Neural cell (in vitro differentiated cells): ENCODE results near the gene THEM5. TPM values are rescaled to one million over a fixed set of nuclear protein-coding genes. Genes with fewer than 3 reads are reported as not detected.

Experiments
- H2AFZ ChIP-seq: fragments of 200-600, 300-800 bp; sonication (generic), shearing (Covaris generic); 2 replicates; pipeline ENCODE4 v1.6.0; 2014; ENCODE audit warnings: low read depth, mild to moderate bottlenecking, antibody characterized with exemption, low read length, moderate library complexity
- H3F3A ChIP-seq: fragments of 200-600 bp; shearing (Covaris generic); 2 replicates; pipeline ENCODE4 v1.6.1; 2016; ENCODE audit warnings: mild to moderate bottlenecking, moderate library complexity, mixed read lengths, antibody characterized with exemption, low read length; ENCODE audit not compliant: insufficient read depth, poor library complexity, severe bottlenecking
- H3K27ac ChIP-seq: fragments of 200-600, 300-800 bp; sonication (generic), shearing (Covaris generic); 2 replicates; pipeline ENCODE4 v1.5.1; 2014; ENCODE audit warnings: mild to moderate bottlenecking, low read length, moderate library complexity
- H3K27me3 ChIP-seq: fragments of 300-800, 200-600 bp; sonication (generic), shearing (Covaris generic); 2 replicates; pipeline ENCODE4 v1.6.0; 2014; ENCODE audit warnings: mild to moderate bottlenecking, low read depth, low read length, moderate library complexity; ENCODE audit not compliant: insufficient read depth
- H3K36me3 ChIP-seq: fragments of 300-800, 200-600 bp; sonication (generic), shearing (Covaris generic); 2 replicates; pipeline ENCODE4 v1.5.1; 2014; ENCODE audit warnings: mild to moderate bottlenecking, antibody characterized with exemption, low read length, moderate library complexity; ENCODE audit not compliant: insufficient read depth
- H3K4me2 ChIP-seq: fragments of 300-800, 200-600 bp; sonication (generic), shearing (Covaris generic); 2 replicates; pipeline ENCODE4 v1.6.0; 2014; ENCODE audit warnings: mild to moderate bottlenecking, low read length
- H3K4me3 ChIP-seq: fragments of 300-800, 200-600 bp; sonication (generic), shearing (Covaris generic); 2 replicates; pipeline ENCODE4 v1.5.1; 2014; ENCODE audit warnings: mild to moderate bottlenecking, low read length, moderate library complexity
- H3K79me2 ChIP-seq: fragments of 200-600 bp; shearing (Covaris generic); replicated peaks from 2 replicates; pipeline ENCODE4 v1.6.0; 2014; ENCODE audit warnings: mild to moderate bottlenecking, low read length, moderate library complexity; ENCODE audit not compliant: insufficient read depth
- H3K9ac ChIP-seq: fragments of 300-800, 200-600 bp; sonication (generic), shearing (Covaris generic); 2 replicates; pipeline ENCODE4 v1.6.1; 2016; ENCODE audit warnings: mild to moderate bottlenecking, low read length, mixed read lengths
- H3K9me2 ChIP-seq: fragments of 200-600 bp; shearing (Covaris generic); 2 replicates; pipeline ENCODE4 v1.6.1; 2016; ENCODE audit warnings: mild to moderate bottlenecking, low read length, mixed read lengths; ENCODE audit not compliant: insufficient read depth
- H3K9me3 ChIP-seq: fragments of 200-600, 300-800 bp; sonication (generic), shearing (Covaris generic); 2 replicates; pipeline ENCODE4 v1.6.1; 2016; ENCODE audit warnings: mild to moderate bottlenecking, mixed run types, low read length, moderate library complexity, mixed read lengths
- H4K20me1 ChIP-seq: fragments of 200-600 bp; shearing (Covaris generic); 2 replicates; pipeline ENCODE4 v1.6.1; 2016; ENCODE audit warnings: mild to moderate bottlenecking, mixed run types; ENCODE audit not compliant: insufficient read depth
- CTCF ChIP-seq: fragments of 450-650 bp; IDR thresholded peaks from 2 replicates; pipeline ENCODE4 v1.5.1; 2014; ENCODE audit warnings: antibody characterized with exemption, mild to moderate bottlenecking, moderate library complexity; ENCODE audit not compliant: poor library complexity, severe bottlenecking
- EP300 ChIP-seq: fragments of 450-650 bp; conservative IDR thresholded peaks from 2 replicates; pipeline ENCODE4 v1.6.1; 2014; ENCODE audit warnings: antibody characterized with exemption, mild to moderate bottlenecking, moderate library complexity; ENCODE audit not compliant: poor library complexity, severe bottlenecking
- EZH2 ChIP-seq: fragments of 200-600, 300-800 bp; shearing (Covaris generic), sonication (generic); IDR thresholded peaks from 2 replicates; pipeline ENCODE4 v1.6.1; 2014; ENCODE audit warnings: antibody characterized with exemption, low read length, borderline replicate concordance, mild to moderate bottlenecking; ENCODE audit not compliant: insufficient read depth, poor library complexity, severe bottlenecking
- MXI1 ChIP-seq: fragments of 450-650 bp; conservative IDR thresholded peaks from 2 replicates; pipeline ENCODE4 v1.6.1; 2014; ENCODE audit warnings: antibody characterized with exemption, mild to moderate bottlenecking; ENCODE audit not compliant: poor library complexity, severe bottlenecking
- POLR2AphosphoS5 ChIP-seq: IDR thresholded peaks from 2 replicates; pipeline ENCODE4 v1.6.1; 2012
- RAD21 ChIP-seq: fragments of 450-650 bp; conservative IDR thresholded peaks from 2 replicates; pipeline ENCODE4 v1.6.1; 2014; ENCODE audit warnings: antibody characterized with exemption, mild to moderate bottlenecking, moderate library complexity
- REST ChIP-seq: IDR thresholded peaks from 2 replicates; pipeline ENCODE4 v1.6.1; 2012; ENCODE audit warnings: borderline replicate concordance
- SMC3 ChIP-seq: fragments of 450-650 bp; conservative IDR thresholded peaks from 2 replicates; pipeline ENCODE4 v1.6.1; 2014; ENCODE audit warnings: antibody characterized with exemption, mild to moderate bottlenecking, moderate library complexity; ENCODE audit not compliant: poor library complexity
- TAF1 ChIP-seq: IDR thresholded peaks from 2 replicates; pipeline ENCODE4 v1.6.1; 2012; ENCODE audit warnings: low read depth
- polyA plus RNA-seq: library from polyadenylated mRNA; depleted of rRNA; stranded (reverse); fragments of >200 nt; gene quantifications from 2 replicates; pipeline ENCODE4 v1.2.3, GENCODE V29; 2014

THEM5 gene
- polyA plus RNA-seq, 1 donor from 2014 or later: not detected

- no peaks in the 10 kb centered on the region for H3F3A ChIP-seq
- H3K9me3 ChIP-seq: no peaks in the 10 kb centered on the region
- H3K9ac ChIP-seq: no peak overlapping the region
- H3K27me3 ChIP-seq: no peaks in the 10 kb centered on the region
- no peaks in the 10 kb centered on the region for H3K79me2 ChIP-seq
- no peak overlapping the region for H3K4me3 ChIP-seq
- no peak overlapping the region for H2AFZ ChIP-seq
- no peaks in the 10 kb centered on the region for H3K9me2 ChIP-seq
- H3K36me3 ChIP-seq: no peaks in the 10 kb centered on the region
- TF ChIP-seq POLR2AphosphoS5 (no peak), SMC3 (no peak), MXI1 (no peak), CTCF (no peak), EP300 (no peak), TAF1 (no peak), EZH2 (no peak), RAD21 (no peak), REST (no peak)
- no peak overlapping the region for H3K4me2 ChIP-seq
- no peaks in the 10 kb centered on the region for H4K20me1 ChIP-seq
- no peak overlapping the region for H3K27ac ChIP-seq
Observed at GRCh38 chr1:151882466-151882865, 29.0 kb upstream of the THEM5 start.

GRCh38 chr1:151881479-151881878, 28.0 kb upstream of the THEM5 start:
- Histone ChIP-seq H2AFZ (no peak overlapping the region), H3K27me3 (no peaks in the 10 kb centered on the region), H3K9me2 (no peaks in the 10 kb centered on the region), H4K20me1 (no peaks in the 10 kb centered on the region), H3K9ac (no peak overlapping the region), H3K36me3 (no peaks in the 10 kb centered on the region), H3K4me3 (no peak overlapping the region), H3K9me3 (no peaks in the 10 kb centered on the region), H3K79me2 (no peaks in the 10 kb centered on the region), H3F3A (no peaks in the 10 kb centered on the region), H3K27ac (no peak overlapping the region), H3K4me2 (no peak overlapping the region)
- no peak for TF ChIP-seq REST
- no peak for TF ChIP-seq EZH2
- peak; percentile 50 for TF ChIP-seq RAD21
- TF ChIP-seq SMC3: peak; percentile 31
- TF ChIP-seq CTCF: peak; percentile 51
- no peak for TF ChIP-seq TAF1
